GM21390 (cell line): Measurements from ENCODE around the gene SAP30BP.
"Not testable (repeated sequence)": the region's sequence is repeated elsewhere in the genome, so short reads cannot be mapped to it uniquely, and the experiment has no call there.

Experiments
- ATAC-seq: cut with Tn5 transposase; IDR thresholded peaks from one replicate; pipeline ENCODE4 v1.9.1; 2021; ENCODE audit not compliant: unreplicated experiment

SAP30BP gene

DNA sequence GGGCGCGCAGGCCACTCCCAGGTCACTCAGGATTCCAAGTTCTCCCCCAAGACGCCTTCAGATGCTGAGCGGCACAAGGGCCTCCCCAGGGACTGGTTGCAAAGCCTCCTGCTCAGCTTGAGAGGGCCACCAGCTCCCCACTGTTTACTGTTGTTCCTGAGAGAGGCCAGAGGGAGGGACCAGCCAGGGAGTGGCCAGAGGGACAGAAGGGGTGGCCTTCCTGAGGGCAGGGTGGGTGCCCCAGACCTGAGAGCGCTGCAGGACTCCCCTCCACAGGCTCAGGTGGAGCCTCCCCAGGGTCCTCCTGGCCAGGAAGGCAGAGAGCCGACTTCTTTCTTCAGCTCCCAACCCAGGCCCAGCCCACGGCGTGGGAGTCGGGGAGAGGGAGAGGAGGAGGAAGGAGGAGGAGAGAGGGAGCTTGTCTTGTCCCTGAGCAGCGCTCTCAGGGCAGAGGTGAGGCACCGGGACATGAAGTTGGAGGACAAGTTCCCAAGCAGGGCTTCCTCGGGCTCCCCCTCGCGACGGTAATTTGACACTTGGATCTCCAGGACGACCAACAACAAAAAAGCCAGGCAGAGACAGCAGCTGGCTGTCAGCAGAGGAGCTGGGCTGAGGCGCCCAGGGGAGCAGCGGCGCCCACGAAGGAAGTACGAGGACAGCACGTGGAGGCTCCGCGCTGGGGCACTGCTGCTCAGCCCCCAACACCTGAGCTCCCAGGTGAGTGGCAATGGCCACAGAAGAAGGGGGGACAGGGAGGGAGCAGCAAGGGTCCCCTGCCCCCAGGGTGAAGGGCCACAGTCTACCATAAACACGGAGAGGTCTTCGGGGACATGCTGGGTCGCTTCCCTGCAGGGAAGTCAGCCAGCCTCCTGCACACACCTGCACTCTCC, 33.4 kb upstream of the SAP30BP start:
- ATAC-seq = no peak

DNA sequence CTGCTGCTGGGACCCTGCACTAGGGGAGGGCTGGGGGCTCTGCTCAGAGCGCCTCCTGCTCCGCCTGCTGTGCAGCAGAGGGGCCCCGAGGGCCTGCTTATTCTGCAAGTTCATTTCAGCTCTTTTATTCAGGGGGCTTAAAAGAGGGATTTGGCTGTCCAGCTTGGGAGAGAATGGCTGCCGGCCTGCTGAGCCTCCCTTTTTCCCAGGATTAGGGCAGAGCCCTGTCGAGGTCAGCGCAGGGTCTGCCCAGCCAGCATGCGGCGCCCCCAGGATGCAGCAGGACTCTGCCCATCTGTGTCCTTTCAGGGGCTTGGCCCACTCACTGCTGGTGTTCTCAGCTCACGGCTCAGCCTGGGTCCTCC, 32.8 kb upstream of the SAP30BP start:
- no peak for ATAC-seq

DNA sequence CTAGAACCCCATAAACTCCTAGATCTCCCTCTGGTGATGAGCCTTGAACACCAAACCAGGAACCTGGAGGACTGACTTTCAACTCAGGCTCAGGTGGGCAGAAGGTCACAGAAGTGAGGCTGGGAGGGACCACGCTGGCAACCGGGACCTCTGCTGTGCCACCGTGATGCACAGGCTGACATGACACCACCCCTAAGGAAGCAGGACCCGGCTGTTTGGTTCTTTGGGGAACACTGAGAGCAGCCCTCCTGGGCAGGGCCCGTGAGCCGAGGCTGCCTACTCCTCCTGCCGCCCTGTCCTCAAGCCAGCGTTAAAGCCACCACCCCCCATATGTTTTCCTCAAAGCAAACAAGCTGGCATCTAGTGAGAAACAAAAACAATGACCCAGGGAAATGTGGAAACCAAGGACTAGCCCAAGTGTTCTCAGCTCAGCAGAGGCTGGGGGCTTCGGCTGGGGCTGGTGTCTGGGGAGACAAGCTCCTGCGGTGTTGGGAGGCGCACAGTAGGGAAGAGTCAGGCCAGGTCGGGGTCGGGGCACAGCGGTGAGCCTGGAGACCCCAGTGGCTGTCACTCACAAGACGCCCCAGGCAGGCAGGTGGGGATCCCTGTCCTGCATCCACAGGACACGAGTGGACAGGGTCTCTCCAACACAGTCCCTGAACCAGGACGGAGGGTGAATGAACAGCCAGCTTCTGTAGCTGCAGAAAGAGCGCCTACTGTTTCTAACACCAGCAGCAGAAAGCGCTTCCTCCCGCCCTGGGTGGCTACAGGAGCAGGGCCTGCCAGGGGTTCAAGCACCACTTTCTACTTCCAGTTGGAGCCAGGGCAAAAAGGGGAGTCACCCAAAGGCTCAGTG, 32.2 kb upstream of the SAP30BP start:
- ATAC-seq = no peak

DNA sequence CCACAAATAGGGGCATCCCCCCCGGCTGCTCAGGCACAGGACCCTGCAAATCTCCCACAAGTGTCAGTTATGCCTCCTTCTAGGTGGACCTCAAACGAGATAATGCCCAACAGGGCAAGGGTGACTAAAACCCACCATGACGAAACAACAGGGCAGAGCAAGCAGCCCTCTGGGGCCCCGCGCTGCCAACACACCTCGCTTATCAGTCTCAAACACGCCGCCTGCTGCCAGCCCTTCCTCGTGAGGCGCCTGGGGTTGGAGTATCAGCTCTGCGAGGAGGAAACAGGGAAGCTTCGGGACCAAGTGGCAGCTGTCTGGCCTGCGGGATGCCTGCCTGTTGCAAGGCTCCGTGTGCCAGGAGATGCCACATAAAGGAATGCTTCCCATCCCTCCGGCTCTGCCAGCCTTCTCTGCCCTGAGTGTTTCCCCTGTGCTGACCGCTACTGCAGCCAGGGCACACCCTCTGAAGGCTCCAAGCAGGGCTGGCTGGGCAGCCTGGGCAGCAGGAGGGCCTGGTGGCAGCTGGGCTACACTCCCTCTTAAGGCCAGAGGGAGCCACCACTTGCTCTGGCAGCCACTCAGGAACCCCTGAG, 31.4 kb upstream of the SAP30BP start:
- no peak for ATAC-seq

DNA sequence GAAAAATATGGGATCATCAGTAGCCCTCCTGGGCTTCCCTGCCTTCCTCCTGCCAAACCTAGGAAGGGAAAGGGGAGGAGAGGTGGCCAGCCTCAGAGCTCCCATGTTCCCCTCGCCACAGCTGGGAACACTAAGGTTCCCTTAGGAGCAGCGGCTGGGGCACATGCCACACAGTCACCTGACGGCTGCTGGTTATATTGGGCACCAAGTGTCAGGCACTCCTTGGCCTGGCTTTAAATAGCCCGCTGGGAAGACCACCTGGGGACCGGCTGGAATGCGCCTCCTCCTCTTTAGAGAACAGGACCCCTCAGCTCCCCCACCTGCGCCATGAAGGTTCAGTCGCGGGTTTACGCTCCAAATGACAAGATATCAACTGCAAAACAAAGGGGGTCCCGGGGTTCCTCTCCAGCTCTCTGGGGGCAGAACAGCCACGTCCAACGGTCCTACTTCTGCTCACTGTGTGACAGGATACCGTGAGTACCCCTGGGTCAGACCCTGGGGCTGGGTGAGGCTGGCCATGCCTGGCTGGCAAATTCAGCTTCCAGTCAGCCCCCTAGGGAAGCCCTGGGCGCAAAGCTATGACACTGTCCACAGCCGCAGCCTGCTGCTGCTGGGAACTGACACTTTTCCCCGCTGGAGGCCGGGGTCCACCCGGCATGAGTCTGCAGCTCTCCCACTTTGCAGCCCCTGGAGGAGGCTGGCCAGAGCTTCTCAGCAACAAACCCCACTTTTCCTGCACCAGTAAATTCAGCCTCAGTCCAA, 30.6 kb upstream of the SAP30BP start:
- no peak for ATAC-seq

DNA sequence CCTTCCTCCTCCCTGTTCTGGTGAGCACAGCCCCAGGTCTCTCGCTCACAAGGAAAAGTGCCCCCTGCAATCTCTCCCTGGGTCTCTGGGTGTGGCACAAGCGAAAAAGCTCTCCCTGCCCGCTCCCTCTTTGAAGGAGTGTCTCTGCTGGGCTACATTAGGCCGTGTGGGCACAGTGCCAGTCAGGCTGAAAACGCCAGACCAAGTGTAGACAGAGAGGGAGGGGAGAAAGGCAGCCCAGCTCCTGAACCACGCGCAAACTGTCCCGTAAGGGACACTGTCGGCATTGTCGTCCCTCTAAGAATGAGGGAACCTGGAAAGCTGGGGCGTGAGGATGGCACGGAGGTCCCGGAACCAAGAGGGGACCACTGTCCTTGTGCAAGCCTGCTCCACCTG, 30.0 kb upstream of the SAP30BP start:
- ATAC-seq = no peak

DNA sequence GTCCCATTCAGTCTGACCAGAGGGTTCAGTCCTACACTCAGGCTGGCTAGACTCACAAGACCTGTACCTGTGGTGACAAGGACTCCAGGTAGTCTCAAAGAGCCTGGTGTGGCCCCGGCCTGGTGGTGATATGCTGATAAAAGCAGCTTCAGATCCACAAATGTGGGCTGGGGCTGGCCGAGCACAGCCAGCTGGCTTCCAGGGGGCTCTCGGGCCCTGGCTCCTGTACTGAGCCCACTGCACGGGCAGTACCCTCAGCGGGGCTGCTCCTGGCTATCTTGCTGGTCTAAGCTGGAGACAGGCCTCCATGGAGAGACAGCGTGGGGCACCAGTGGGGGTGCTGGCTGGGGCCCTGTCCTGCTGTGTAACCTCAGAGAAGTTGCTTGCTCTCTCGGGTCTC, 29.6 kb upstream of the SAP30BP start:
- no peak for ATAC-seq

DNA sequence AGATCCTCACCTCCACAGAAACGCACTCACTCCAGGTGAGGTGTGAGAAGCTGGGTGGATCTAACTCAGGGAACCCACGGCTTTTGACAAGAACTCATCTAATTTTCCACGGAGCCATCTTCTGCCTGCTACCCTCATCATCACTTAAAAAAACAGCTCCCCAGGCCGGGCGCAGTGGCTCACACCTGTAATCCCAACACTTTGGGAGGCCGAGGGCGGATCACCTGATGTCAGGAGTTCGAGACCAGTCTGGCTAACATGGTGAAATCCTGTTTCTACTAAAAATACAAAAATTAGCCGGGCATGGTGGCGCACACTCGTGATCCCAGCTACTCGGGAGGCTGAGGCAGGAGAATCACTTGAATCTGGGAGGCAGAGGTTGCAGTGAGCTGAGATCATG, 29.1 kb upstream of the SAP30BP start:
- ATAC-seq = not testable (repeated sequence)

DNA sequence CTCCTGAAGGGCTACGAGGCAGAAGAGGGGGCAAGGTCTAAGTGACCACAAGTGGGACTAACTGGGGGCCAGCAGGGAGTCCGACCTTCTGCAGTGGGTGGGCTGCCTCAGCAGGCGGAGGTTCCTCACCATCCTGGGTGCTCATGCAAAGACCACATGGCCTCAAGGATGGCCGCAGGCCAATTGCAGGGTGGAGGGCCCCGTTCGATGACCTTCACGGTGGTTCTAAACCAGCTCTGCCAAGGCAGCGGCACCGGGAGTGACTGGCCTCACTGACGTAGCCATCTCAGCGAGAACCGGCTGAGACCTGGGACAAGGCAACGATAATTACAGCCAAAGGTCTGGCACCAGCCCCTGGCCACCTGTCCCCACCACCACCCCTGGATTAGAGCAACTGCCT, 28.2 kb upstream of the SAP30BP start:
- no peak for ATAC-seq

DNA sequence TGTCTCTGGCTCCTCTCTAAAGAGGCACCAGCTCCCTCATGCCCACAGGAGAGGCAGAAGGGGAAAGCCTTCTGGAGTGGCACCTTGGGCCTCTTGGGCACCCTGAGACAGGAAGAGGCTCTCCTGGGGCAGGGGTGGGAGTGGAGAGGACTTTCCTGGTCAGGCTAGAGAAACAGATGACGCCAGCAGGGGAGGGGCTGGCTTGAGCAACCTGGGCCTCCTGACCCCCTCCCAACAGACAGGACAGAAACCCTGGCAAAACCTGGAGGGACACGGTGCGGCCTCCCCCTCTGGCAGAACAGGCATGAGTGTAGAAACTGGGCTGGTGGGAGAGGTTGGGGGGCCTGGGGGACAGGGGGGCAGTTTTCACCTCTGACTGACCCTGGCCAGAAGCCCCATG, 27.8 kb upstream of the SAP30BP start:
- ATAC-seq = no peak

DNA sequence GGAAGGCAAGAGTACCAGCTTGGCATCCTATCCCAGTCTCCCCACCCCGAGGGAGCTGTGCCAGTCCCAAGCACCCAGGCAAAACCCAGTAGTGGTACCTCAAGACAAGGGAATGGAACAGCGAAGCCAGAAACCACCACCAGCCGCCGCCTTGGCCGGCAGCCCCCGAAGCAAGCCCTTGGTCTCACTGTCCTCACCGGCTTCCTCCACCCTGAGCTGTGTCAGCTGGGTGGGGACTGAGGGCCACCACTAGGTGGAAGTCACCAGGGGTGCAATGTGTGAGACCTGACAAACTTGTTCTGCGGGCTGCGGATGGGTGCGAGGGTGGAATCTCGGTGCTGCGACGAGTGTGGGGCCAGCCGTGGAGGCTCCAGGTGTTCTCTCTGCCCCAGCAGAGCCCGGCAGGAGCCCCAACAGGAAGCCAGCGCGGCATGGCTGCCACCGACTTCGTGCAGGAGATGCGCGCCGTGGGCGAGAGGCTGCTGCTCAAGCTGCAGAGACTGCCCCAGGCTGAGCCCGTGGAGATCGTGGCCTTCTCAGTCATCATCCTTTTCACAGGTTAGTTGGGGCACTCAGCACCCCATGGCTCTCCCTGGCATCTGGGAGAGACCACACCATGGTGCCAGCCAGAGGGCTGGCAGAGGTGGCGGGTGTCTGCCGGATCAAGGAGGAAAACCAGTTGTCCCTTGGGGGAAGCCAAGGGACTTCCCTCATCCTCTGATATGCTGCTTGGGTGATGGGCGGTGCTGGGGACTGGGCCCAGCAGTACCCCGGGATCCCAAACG, 27.2 kb upstream of the SAP30BP start:
- no peak for ATAC-seq

DNA sequence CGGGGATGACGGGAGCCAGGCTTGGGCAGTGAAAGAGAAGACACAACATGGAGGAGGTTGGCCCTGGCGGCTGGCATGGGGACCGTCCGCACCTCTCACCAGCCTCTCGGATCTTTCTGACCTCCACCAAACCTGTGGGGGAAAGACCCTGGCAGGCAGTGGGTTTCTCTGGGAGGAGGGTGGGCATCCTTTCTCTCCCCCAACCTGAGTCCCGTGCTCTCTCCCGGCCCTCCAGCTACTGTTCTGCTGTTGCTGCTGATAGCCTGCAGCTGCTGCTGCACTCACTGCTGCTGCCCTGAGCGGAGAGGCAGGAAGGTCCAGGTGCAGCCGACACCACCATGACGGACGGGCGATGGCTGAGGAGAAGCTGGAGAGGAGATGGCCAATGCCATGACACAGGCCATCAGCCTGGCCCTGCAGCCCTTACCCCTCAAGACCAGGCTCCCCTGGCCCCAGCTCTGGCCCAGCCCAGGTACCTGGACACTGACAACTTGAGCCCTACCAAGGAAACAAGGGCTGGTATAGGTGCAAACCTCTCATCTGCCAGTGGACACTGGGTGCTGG, 26.5 kb upstream of the SAP30BP start:
- no peak for ATAC-seq

DNA sequence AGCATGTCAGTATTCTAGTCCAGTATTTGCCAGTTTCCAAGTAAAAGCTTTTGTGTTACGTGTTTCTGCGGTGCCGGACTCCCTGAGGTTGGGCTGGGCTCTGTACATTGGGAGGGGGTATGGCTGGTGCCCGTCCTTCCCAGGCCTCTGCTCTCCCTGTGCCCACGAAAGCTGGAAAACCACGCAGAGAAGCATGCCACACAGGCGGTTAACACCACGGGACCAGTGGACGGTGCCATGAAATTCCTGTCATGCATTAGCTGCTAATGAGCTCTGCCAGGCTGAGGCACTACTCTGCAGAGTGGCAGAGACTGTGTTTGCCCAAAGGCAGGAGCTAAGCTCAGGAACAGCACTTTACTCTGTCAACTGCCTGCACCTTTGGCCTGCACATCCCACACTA, 25.8 kb upstream of the SAP30BP start:
- no peak for ATAC-seq

DNA sequence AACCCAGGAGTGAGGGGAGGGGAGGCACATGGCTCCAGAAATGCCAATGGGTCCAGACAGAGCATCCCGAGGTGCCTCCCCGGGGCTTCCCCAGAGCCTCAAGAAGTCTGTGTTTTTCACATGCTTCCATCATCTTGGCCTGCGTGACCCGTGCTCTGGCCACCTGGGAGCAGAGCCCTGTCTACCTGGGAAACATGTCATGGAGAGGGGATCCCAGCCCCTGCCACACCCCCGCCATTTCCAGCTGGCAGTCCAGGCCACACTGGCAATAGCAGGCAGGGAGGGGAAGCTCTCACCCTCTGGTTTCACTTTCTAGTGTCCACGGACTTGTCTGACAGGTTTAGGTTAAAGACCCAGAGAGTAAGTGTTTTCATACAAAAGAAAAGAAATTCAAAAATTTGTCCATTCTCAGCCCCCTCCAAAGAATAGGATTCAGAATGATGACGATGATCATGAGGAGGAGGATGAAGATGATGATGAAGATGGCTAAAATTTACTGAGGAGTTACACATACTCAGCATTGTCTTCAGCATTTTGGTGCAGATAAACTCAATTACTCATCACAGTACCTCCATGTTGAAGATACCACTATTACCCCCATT, 24.9 kb upstream of the SAP30BP start:
- ATAC-seq = no peak

DNA sequence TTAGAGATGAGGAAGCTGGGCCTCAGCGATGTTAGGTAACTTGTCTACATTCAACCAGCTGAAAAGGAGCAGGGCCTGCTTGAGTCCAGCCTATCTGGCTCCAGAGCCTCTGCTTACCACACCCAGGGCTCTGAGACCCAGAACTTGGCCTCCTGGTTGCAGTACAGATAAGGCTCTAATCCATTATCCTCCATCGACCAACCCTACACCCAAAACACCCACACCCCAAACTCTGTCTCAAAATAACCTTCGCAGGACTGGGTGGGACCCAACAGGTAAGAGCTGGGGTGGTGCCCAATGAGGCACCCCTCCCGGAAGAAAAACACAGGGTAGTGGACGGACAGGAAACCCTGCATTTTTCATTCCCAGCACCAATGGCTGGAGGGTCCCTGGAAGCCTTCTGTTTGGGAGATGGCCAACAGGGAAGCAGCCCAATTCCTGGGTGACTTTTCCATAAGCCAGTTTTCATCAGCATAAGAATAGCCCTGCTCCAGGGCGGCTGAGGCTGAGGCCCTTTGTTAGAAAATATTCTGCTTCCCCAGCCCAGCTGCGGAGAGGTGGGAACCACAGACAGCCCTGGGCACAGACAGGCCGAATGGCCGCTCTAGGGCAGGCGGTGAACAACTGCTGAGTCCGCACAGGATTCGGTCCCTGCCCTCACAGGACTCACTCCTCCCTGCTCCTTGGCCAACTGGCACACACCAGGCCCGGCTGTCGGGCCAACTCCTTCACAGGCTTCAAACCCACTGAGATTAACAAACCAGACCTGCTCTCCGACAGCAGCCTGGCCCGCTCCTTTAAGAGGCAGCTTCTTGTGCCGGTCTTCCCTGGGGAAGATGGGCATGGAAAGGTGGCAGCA, 24.1 kb upstream of the SAP30BP start:
- no peak for ATAC-seq

DNA sequence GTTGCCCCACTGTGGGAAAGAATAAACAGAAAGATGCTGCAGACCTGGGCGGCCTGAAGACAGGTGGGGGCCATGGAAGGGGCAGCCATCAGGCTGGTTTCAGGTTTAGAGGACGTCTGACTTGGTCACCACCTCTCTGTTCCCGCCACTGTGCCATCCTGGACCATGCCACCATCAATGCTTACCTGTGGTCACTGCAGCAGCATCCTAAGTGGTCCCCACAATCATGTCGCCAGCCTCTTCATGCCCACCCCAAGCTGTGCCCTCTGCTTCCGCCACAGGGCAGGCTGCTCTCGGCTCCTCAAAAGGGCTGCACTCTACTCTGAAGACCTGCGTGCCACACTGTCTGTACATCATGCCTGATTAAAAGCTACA, 23.5 kb upstream of the SAP30BP start:
- no peak for ATAC-seq

DNA sequence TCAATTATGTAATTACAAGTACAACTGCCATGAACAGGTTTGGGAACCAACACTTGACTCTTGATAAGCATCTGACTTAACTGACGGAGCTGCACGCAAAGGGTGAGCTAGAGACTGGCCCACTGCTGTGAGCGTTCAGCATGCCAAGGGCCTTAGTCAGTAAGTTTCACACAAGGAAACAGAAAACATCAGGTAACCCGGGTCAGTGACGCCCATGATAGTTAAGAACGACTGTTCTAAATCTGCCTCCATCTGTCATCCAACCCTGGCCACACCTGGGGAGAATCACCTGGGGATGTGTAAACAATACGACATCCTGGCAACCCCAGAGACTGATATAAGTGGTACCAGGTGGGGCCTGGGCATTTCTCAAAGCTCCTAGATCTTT, 21.6 kb upstream of the SAP30BP start:
- no peak for ATAC-seq

DNA sequence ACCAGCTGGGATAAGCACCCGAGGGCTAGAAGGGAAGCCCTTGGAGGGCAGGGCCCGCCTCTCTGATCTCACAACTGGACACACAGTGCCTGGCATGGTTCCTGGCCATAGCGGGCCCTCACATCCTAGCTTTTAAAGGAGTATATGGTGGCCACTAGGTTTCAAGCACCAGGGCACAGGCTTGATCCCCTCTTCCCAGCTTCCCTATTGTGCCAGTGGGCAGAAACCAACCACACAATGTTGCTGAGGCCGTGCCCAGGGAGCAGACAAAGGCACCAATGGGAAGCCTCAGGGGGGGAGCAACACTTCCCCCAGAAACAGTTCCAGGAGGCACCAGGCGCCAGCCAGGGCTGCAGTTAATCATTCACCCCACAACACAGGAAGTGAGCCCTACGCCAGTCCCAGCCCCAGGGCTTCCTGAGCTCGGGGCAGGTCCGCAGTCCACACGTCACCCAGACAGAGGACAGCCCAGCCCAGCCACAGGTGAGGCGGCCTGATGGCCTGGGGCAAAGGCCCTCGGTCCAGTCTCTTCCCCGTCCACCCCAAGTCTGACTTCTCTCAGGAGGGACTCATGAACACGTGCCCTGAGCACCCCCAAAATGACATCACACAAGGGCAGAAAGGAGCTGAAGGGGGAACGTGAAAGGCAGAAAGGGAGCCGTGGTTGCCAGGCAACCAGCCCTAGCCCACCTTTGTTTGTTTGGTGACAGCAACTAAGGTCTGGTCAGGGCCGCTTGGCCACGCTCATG, 21.1 kb upstream of the SAP30BP start:
- ATAC-seq = peak; percentile 90
